PC-3 (cell line): ENCODE measurements around the gene HDGFL3. TPM values are rescaled to one million over a fixed set of nuclear protein-coding genes. Genes with fewer than 3 reads are reported as not detected.
"Not testable (repeated sequence)": the region's sequence is repeated elsewhere in the genome, so short reads cannot be mapped to it uniquely, and the experiment has no call there.

ENCODE experiments used
- ATAC-seq: fragments of 200-7000 bp; cut with Tn5 transposase; 2 replicates; pipeline ENCODE4 v1.9.1; 2020; ENCODE audit warnings: mild to moderate bottlenecking, moderate library complexity
- BruUV-seq: library from RNA; stranded (reverse); fragments of 400-500 nt; replicated peaks from 2 replicates; lab custom pipeline; 2021; lab: Mats Ljungman, UMichigan
- CTCF ChIA-PET: fragments of 300-600 bp; sonication (Branson Sonifier 250); formaldehyde crosslinking; loops from one replicate; lab custom pipeline; 2022; ENCODE audit warnings: antibody characterized with exemption; lab: Charles Lee
- POLR2A ChIA-PET: fragments of 300-600 bp; sonication (Branson Sonifier 250); formaldehyde crosslinking; loops from one replicate; lab custom pipeline; 2022; ENCODE audit warnings: antibody characterized with exemption; ENCODE audit not compliant: unreplicated experiment; lab: Charles Lee
- DNase-seq: peaks from one replicate; pipeline ENCODE4 v3.0.0-alpha.2; 2015
- H2AFZ ChIP-seq: fragments of 300-600 bp; sonication (generic); 2 replicates; pipeline ENCODE4 v1.6.0; 2016; ENCODE audit warnings: antibody characterized with exemption, low read length
- H3F3A ChIP-seq: fragments of 300-600 bp; sonication (generic); one replicate; pipeline ENCODE4 v1.6.0; 2017; ENCODE audit warnings: antibody characterized with exemption, low read length, control low read depth, mild to moderate bottlenecking; ENCODE audit not compliant: unreplicated experiment
- H3K27ac ChIP-seq: fragments of 300-600 bp; sonication (generic); 2 replicates; pipeline ENCODE4 v1.5.1; 2016; ENCODE audit warnings: mild to moderate bottlenecking, low read length
- H3K27me3 ChIP-seq: fragments of 300-600 bp; sonication (generic); 2 replicates; pipeline ENCODE4 v1.6.1; 2016; ENCODE audit warnings: low read length, mixed read lengths
- H3K36me3 ChIP-seq: fragments of 300-600 bp; sonication (generic); 2 replicates; pipeline ENCODE4 v1.6.1; 2016; ENCODE audit warnings: low read depth, mixed run types, low read length, mixed read lengths
- H3K4me1 ChIP-seq: fragments of 300-600 bp; sonication (generic); 2 replicates; pipeline ENCODE4 v1.5.1; 2016; ENCODE audit warnings: low read length; ENCODE audit not compliant: insufficient read depth
- H3K4me2 ChIP-seq: fragments of 300-600 bp; sonication (generic); 2 replicates; pipeline ENCODE4 v1.6.0; 2016; ENCODE audit warnings: low read length
- H3K4me3 ChIP-seq: fragments of 300-600 bp; sonication (generic); 2 replicates; pipeline ENCODE4 v1.5.1; 2016; ENCODE audit warnings: mild to moderate bottlenecking, low read length, mixed read lengths
- H3K79me2 ChIP-seq: fragments of 300-600 bp; sonication (generic); 2 replicates; pipeline ENCODE4 v1.6.1; 2017; ENCODE audit warnings: low read length, mixed read lengths
- H3K9ac ChIP-seq: fragments of 300-600 bp; sonication (generic); 2 replicates; pipeline ENCODE4 v1.6.0; 2016; ENCODE audit warnings: mild to moderate bottlenecking, low read length
- H3K9me2 ChIP-seq: fragments of 300-600 bp; sonication (generic); replicated peaks from 2 replicates; pipeline ENCODE4 v1.6.1; 2016; ENCODE audit warnings: mixed run types, low read length, mixed read lengths
- H3K9me3 ChIP-seq: fragments of 300-600 bp; sonication (generic); 2 replicates; pipeline ENCODE4 v1.6.1; 2016; ENCODE audit warnings: low read length, mixed read lengths
- H4K20me1 ChIP-seq: fragments of 300-600 bp; sonication (generic); 2 replicates; pipeline ENCODE4 v1.6.1; 2016; ENCODE audit warnings: low read length, mixed read lengths
- CTCF ChIP-seq: fragments of 300-600 bp; sonication (generic); conservative IDR thresholded peaks from 2 replicates; pipeline ENCODE4 v1.5.1; 2017; ENCODE audit warnings: antibody characterized with exemption, low read depth, mild to moderate bottlenecking, low read length
- EZH2 ChIP-seq: fragments of 300-600 bp; sonication (generic); IDR thresholded peaks from one replicate; pipeline ENCODE4 v1.6.1; 2017; ENCODE audit warnings: antibody characterized with exemption, mild to moderate bottlenecking, low read length; ENCODE audit not compliant: unreplicated experiment
- EZH2phosphoT487 ChIP-seq: fragments of 300-600 bp; sonication (generic); IDR thresholded peaks from 2 replicates; pipeline ENCODE4 v1.6.1; 2018; ENCODE audit warnings: mild to moderate bottlenecking, antibody characterized with exemption, low read length, borderline replicate concordance
- intact Hi-C: fragments of 100-400 bp; cut with micrococcal nuclease; formaldehyde crosslinking; loops from 2 replicates; pipeline ENCODE4 v1.9.0; 2023
- total RNA-seq: library from RNA; depleted of rRNA; stranded (reverse); fragments of >200 nt; gene quantifications from 2 replicates; pipeline ENCODE4 v1.2.3, GENCODE V29; 2014

The HDGFL3 gene
- total RNA-seq, 1 experiment from 2014 or later, result 38.4 TPM

GRCh38 chr15:83230242-83230641 lies 22.6 kb upstream of the HDGFL3 start:
- CTCF ChIA-PET, result no interaction called here

DNA sequence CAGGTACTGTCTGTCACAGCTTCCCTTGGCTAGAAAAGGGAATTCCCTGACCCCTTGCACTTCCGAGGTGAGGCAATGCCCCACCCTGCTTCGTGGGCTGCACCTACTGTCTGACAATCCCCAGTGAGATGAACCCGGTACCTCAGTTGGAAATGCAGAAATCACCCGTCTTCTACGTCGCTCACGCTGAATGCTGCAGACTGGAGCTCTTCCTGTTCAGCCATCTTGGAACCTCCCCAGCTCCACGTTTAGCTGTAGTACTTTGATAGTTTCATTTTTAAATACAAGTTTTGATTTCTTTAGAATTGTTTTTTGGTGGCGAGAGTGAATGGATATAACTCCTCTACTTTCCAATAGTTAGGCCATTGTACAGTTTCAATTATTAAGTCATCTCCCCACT lies 17.8 kb upstream of the HDGFL3 start:
- Histone ChIP-seq H3K27me3 (no peaks in the 10 kb centered on the region), H3K79me2 (no peaks in the 10 kb centered on the region), H3K27ac (no peak overlapping the region), H2AFZ (no peak overlapping the region), H3K4me3 (no peak overlapping the region), H3K4me2 (no peak overlapping the region), H3F3A (no peaks in the 10 kb centered on the region), H4K20me1 (no peaks in the 10 kb centered on the region), H3K4me1 (no peaks in the 10 kb centered on the region), H3K9ac (no peak overlapping the region), H3K36me3 (no peaks in the 10 kb centered on the region), H3K9me2 (no peaks in the 10 kb centered on the region), H3K9me3 (no peaks in the 10 kb centered on the region)
- ChIA-PET CTCF (no interaction called here), POLR2A (no interaction called here)
- intact Hi-C loops, result no loop called here
- DNase-seq (no peak), ATAC-seq (no peak)
- TF ChIP-seq EZH2 (no peak), CTCF (no peak), EZH2phosphoT487 (no peak)
- no TSS peak for BruUV-seq

More at GRCh38 chr15:83230242-83230641, 22.6 kb upstream of the HDGFL3 start:
- Histone ChIP-seq H3F3A (no peaks in the 10 kb centered on the region), H3K27me3 (no peaks in the 10 kb centered on the region), H3K9me2 (no peaks in the 10 kb centered on the region), H3K79me2 (no peaks in the 10 kb centered on the region), H3K9ac (no peak overlapping the region), H3K36me3 (no peaks in the 10 kb centered on the region), H4K20me1 (no peaks in the 10 kb centered on the region), H3K4me1 (no peaks in the 10 kb centered on the region), H3K9me3 (no peaks in the 10 kb centered on the region), H3K4me2 (no peak overlapping the region), H3K4me3 (no peak overlapping the region), H2AFZ (no peak overlapping the region), H3K27ac (no peak overlapping the region)
- TF ChIP-seq EZH2 (no peak), EZH2phosphoT487 (no peak), CTCF (no peak)
- POLR2A ChIA-PET, result no interaction called here
- ATAC-seq (no peak), DNase-seq (no peak)
- intact Hi-C loops, result no loop called here
- BruUV-seq, result no TSS peak

DNA sequence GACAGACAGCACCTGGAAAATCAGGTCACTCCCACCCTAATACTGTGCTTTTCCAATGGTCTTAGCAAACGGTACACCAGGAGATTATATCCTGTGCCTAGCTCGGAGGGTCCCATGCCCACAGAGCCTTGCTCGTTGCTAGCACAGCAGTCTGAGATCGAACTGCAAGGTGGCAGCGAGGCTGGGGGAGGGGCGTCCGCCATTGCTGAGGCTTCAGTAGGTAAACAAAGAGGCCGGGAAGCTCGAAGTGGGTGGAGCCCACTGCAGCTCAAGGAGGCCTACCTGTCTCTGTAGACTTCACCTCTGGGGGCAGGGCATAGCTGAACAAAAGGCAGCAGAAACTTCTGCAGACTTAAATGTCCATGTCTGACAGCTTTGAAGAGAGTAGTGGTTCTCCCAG lies 14.2 kb upstream of the HDGFL3 start:
- H3K4me1 ChIP-seq, H2AFZ ChIP-seq, intact Hi-C loops, H3K36me3 ChIP-seq, DNase-seq, H3K27me3 ChIP-seq, ATAC-seq, H3K9me2 ChIP-seq, H3K79me2 ChIP-seq, H3F3A ChIP-seq, H3K9ac ChIP-seq, H3K4me2 ChIP-seq, BruUV-seq, H4K20me1 ChIP-seq, H3K9me3 ChIP-seq, POLR2A ChIA-PET, CTCF ChIA-PET, H3K4me3 ChIP-seq, H3K27ac ChIP-seq: not testable (repeated sequence)
